ENCODE measurements around the gene TAF5L. TPM values are rescaled to one million over a fixed set of nuclear protein-coding genes. Genes with fewer than 3 reads are reported as not detected.

TAF5L gene
- total and polyA plus RNA-seq, 10 of the 15 experiments (the other 5 are each of a cell fraction or from before 2014, with no cell fraction given): 1.1 to 26.2 (median 19.1) TPM

- TF ChIP-seq CBFB (IDR thresholded peaks at IDR 0.05; ENCODE audit: low read depth): no peak
- TF ChIP-seq RBBP5 (conservative IDR thresholded peaks at IDR 0.05): no peak
- no peak for TF ChIP-seq ZNF384 (IDR thresholded peaks at IDR 0.05; ENCODE audit: borderline replicate concordance, low read depth, low read length)
- TF ChIP-seq MLLT1 (IDR thresholded peaks at IDR 0.05): no peak
- no peak for TF ChIP-seq NFYA (IDR thresholded peaks at IDR 0.05; ENCODE audit: borderline replicate concordance, low read depth, low read length)
- TF ChIP-seq MYC (IDR thresholded peaks at IDR 0.05; ENCODE audit: insufficient read depth, insufficient read length, insufficient replicate concordance, low read length, severe bottlenecking): no peak
- TF ChIP-seq YY1 (IDR thresholded peaks at IDR 0.05; ENCODE audit: low read depth, low read length): peak; percentile 46; the same call in 1 of the 2 replicates
- TF ChIP-seq KAT2A (conservative IDR thresholded peaks at IDR 0.05; ENCODE audit: control insufficient read depth, low read depth, low read length): no peak
- no peak for TF ChIP-seq EGR1 (IDR thresholded peaks at IDR 0.05; ENCODE audit: borderline replicate concordance in 1 of 2, low read depth in 2 of 2, low read length in 2 of 2)
- no peak for TF ChIP-seq ZZZ3 (IDR thresholded peaks at IDR 0.05; ENCODE audit: control insufficient read depth, insufficient read length, low read depth)
- no peak for TF ChIP-seq ZBTB40 (IDR thresholded peaks at IDR 0.05; ENCODE audit: borderline replicate concordance)
- no peak for TF ChIP-seq RFX5 (IDR thresholded peaks at IDR 0.05; ENCODE audit: low read depth, low read length)
- TF ChIP-seq SMARCA5 (IDR thresholded peaks at IDR 0.05): 0 out of 2 replicates have a peak, but pooled peaks have one; percentile 33
- no peak for TF ChIP-seq EP300 (IDR thresholded peaks at IDR 0.05; ENCODE audit: borderline replicate concordance in 1 of 2, control insufficient read depth in 1 of 2, low read depth in 2 of 2, low read length in 2 of 2)
- peak; percentile 86 for TF ChIP-seq SMC3 (IDR thresholded peaks at IDR 0.05; ENCODE audit: borderline replicate concordance, low read length)
- no peak for TF ChIP-seq SMAD5 (IDR thresholded peaks at IDR 0.05; ENCODE audit: low read depth)
- no peak for TF ChIP-seq NFYB (IDR thresholded peaks at IDR 0.05; ENCODE audit: insufficient read depth, low read depth, low read length)
Measured at GRCh38 chr1:229661022-229661877, 35.3 kb upstream of the TAF5L start (continued).

All from GM12878 (cell line).